Measurements from ENCODE around the gene SPON1. TPM values are rescaled to one million over a fixed set of nuclear protein-coding genes. Genes with fewer than 3 reads are reported as not detected.
A peak's percentile ranks its signal among the peaks of the same experiment; 100 is the strongest.

SPON1 gene
- total RNA-seq, 1 experiment from 2014 or later: 0.20 TPM

DNA sequence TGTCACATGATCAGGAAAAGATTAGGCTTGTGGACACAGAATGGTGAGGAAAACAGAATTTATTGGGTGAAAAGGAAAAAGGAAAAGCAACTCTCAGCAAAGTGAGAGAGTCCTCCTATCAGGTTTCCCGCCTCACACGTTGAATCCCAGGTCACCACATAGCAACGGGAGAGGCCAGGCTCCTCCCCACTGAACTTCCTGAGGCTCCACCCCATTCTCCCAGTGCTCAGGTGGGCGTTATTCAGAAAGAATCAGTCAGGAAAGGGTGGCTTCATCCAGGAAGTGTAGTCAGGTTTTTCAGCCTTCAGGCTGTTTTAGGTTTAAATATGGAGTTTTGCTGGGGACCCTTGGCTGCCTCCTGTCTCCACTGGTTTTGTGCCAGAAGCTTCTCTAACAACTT is 66.9 kb downstream of the SPON1 start:
- Histone ChIP-seq H4K20me1 (ENCODE audit: control insufficient read depth, insufficient read depth, insufficient read length) (no peaks in the 10 kb centered on the region), H3K23ac (ENCODE audit: insufficient read length, low read depth, low read length) (no peak overlapping the region), H3K14ac (ENCODE audit: insufficient read depth, low read length) (no peak overlapping the region), H3K9me3 (ENCODE audit: control insufficient read depth, low read depth, low read length) (no peaks in the 10 kb centered on the region), H2BK5ac (ENCODE audit: insufficient read length, low read length) (no peak overlapping the region), H3K4me2 (ENCODE audit: insufficient read depth, insufficient read length, low read length) (no peak overlapping the region), H3K79me2 (ENCODE audit: insufficient read depth, low read length) (no peaks in the 10 kb centered on the region), H3K27me3 (ENCODE audit: insufficient read depth, low read length) (no peaks in the 10 kb centered on the region), H3K4ac (ENCODE audit: low read depth, low read length) (no peak overlapping the region), H3T11ph (ENCODE audit: low read length) (no peak overlapping the region), H2AK5ac (ENCODE audit: insufficient read length, low read length) (no peak overlapping the region), H3K27ac (ENCODE audit: insufficient read length, low read depth, low read length) (no peak overlapping the region), H3K4me1 (ENCODE audit: insufficient read depth, low read length) (no peaks in the 10 kb centered on the region), H3K9ac (ENCODE audit: extremely low read depth, insufficient read length, low read length) (no peak overlapping the region), H2BK20ac (ENCODE audit: low read depth, low read length, poor library complexity, severe bottlenecking) (no peak overlapping the region), H2BK120ac (ENCODE audit: low read depth, low read length, poor library complexity, severe bottlenecking) (no peak overlapping the region), H3K18ac (ENCODE audit: insufficient read length, low read depth, low read length) (no peak overlapping the region), H3K56ac (ENCODE audit: insufficient read length, low read depth, low read length) (no peak overlapping the region), H3K23me2 (ENCODE audit: insufficient read length, low read depth, low read length, poor library complexity, severe bottlenecking) (no peaks in the 10 kb centered on the region), H2AFZ (ENCODE audit: low read length) (no peak overlapping the region), H4K8ac (replicated peaks; ENCODE audit: insufficient read length, low read depth, low read length) (no peak overlapping the region), H3K79me1 (ENCODE audit: insufficient read depth, low read depth, low read length, poor library complexity, severe bottlenecking) (no peaks in the 10 kb centered on the region), H4K91ac (ENCODE audit: insufficient read length, low read depth, low read length) (no peak overlapping the region), H4K5ac (ENCODE audit: insufficient read length, low read depth, low read length) (no peak overlapping the region), H2BK12ac (ENCODE audit: insufficient read length, low read depth, low read length) (no peak overlapping the region), H2BK15ac (ENCODE audit: low read depth, low read length) (no peak overlapping the region)
- no CpG with 5 or more reads among the region's 4 CpGs for WGBS (ENCODE audit: extremely low coverage, insufficient read length, low lambda C conversion rate)
- Mint-ChIP-seq H3K36me3 (ENCODE audit: insufficient read depth in 1 of 3, low read depth in 3 of 3) (no peaks in the 10 kb centered on the region), H3K9me3 (no peaks in the 10 kb centered on the region), H3K27ac (no peak overlapping the region), H3K4me3 (no peak overlapping the region), H3K27me3 (ENCODE audit: low read depth) (peaks cover 29% of the 10 kb centered on the region), H3K4me1 (peaks cover 6 to 12% of the 10 kb centered on the region in 2 experiments; a peak in 2 of 4 replicates)
- TF ChIP-seq, protein P1, sequence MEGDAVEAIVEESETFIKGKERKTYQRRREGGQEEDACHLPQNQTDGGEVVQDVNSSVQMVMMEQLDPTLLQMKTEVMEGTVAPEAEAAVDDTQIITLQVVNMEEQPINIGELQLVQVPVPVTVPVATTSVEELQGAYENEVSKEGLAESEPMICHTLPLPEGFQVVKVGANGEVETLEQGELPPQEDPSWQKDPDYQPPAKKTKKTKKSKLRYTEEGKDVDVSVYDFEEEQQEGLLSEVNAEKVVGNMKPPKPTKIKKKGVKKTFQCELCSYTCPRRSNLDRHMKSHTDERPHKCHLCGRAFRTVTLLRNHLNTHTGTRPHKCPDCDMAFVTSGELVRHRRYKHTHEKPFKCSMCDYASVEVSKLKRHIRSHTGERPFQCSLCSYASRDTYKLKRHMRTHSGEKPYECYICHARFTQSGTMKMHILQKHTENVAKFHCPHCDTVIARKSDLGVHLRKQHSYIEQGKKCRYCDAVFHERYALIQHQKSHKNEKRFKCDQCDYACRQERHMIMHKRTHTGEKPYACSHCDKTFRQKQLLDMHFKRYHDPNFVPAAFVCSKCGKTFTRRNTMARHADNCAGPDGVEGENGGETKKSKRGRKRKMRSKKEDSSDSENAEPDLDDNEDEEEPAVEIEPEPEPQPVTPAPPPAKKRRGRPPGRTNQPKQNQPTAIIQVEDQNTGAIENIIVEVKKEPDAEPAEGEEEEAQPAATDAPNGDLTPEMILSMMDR (conservative IDR thresholded peaks at IDR 0.05): no peak
- DNase-seq: peak; percentile 77

All from H9 (cell line).